PC-3 (cell line): ENCODE results near the gene SLC38A4.

ENCODE experiments used
- EZH2 ChIP-seq: fragments of 300-600 bp; sonication (generic); IDR thresholded peaks from one replicate; pipeline ENCODE4 v1.6.1; 2017; ENCODE audit warnings: antibody characterized with exemption, mild to moderate bottlenecking, low read length; ENCODE audit not compliant: unreplicated experiment
- EZH2phosphoT487 ChIP-seq: fragments of 300-600 bp; sonication (generic); IDR thresholded peaks from 2 replicates; pipeline ENCODE4 v1.6.1; 2018; ENCODE audit warnings: mild to moderate bottlenecking, antibody characterized with exemption, low read length, borderline replicate concordance
- TF ChIP-seq, protein P1 (sequence below): fragments of 300-600 bp; sonication (generic); conservative IDR thresholded peaks from 2 replicates; pipeline ENCODE4 v1.5.1; 2017; ENCODE audit warnings: antibody characterized with exemption, low read depth, mild to moderate bottlenecking, low read length

DNA sequence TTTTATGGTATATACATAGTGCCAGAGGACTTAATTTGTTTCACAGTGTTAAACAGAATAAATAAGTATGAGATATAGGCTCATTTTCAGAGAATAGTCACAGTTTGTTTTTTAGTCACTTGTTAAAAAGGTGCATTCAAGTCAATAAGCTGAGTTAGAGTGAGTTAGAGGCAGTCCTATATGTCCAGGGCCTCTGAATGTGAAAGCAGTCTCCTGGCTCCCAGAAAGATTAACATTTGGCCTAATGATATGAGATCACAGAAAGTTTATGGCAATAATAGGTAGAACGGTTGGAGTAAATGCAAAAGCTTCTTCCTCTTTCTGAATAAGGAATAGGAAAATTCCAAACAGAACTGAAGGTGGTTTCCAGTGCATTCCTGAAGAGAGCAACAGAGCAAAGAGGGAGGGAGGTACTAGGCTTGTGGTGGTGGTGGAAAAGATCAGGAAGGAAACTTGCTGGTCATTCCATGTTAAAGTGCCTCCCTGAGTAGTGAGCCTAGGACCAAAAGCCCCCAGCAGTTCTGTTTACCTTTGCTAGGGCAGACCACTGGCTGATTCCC, 54.4 kb downstream of the SLC38A4 start:
- TF ChIP-seq, protein P1, sequence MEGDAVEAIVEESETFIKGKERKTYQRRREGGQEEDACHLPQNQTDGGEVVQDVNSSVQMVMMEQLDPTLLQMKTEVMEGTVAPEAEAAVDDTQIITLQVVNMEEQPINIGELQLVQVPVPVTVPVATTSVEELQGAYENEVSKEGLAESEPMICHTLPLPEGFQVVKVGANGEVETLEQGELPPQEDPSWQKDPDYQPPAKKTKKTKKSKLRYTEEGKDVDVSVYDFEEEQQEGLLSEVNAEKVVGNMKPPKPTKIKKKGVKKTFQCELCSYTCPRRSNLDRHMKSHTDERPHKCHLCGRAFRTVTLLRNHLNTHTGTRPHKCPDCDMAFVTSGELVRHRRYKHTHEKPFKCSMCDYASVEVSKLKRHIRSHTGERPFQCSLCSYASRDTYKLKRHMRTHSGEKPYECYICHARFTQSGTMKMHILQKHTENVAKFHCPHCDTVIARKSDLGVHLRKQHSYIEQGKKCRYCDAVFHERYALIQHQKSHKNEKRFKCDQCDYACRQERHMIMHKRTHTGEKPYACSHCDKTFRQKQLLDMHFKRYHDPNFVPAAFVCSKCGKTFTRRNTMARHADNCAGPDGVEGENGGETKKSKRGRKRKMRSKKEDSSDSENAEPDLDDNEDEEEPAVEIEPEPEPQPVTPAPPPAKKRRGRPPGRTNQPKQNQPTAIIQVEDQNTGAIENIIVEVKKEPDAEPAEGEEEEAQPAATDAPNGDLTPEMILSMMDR = no peak
- no peak for TF ChIP-seq EZH2
- TF ChIP-seq EZH2phosphoT487 = no peak
